Measurements from ENCODE around the gene CDHR3. TPM values are rescaled to one million over a fixed set of nuclear protein-coding genes. Genes with fewer than 3 reads are reported as not detected.
A peak's percentile ranks its signal among the peaks of the same experiment; 100 is the strongest.

CDHR3 gene
- total RNA-seq, 1 experiment from 2014 or later: 3.3 TPM

- no peak overlapping the region for H3K27ac ChIP-seq (ENCODE audit: insufficient read length, low read depth, low read length)
- no CpG with 5 or more reads among the region's 8 CpGs for WGBS (ENCODE audit: extremely low coverage, insufficient read length, low lambda C conversion rate)
- no peak overlapping the region for H2BK20ac ChIP-seq (ENCODE audit: low read depth, low read length, poor library complexity, severe bottlenecking)
These were observed 101.3 kb downstream of the CDHR3 start for GRCh38 chr7:106064316-106064715.

More at GRCh38 chr7:106064316-106064715, 101.3 kb downstream of the CDHR3 start:
- H3K23ac ChIP-seq (ENCODE audit: insufficient read length, low read depth, low read length): no peak overlapping the region
- no peak overlapping the region for H3T11ph ChIP-seq (ENCODE audit: low read length)
- TF ChIP-seq CTCF (conservative IDR thresholded peaks at IDR 0.05): no peak
- H3K9me3 Mint-ChIP-seq: peaks cover 6 to 7% of the 10 kb centered on the region in 2 experiments; a peak in 4 of 5 replicates
- H4K20me1 ChIP-seq (ENCODE audit: control insufficient read depth, insufficient read depth, insufficient read length): no peaks in the 10 kb centered on the region
- no peak overlapping the region for H2BK12ac ChIP-seq (ENCODE audit: insufficient read length, low read depth, low read length)
- H3K4me1 ChIP-seq (ENCODE audit: insufficient read depth, low read length): no peaks in the 10 kb centered on the region
- no peak overlapping the region for H2BK5ac ChIP-seq (ENCODE audit: insufficient read length, low read length)
- H3K18ac ChIP-seq (ENCODE audit: insufficient read length, low read depth, low read length): no peak overlapping the region
- H4K91ac ChIP-seq (ENCODE audit: insufficient read length, low read depth, low read length): no peak overlapping the region
- H2AK5ac ChIP-seq (ENCODE audit: insufficient read length, low read length): no peak overlapping the region
- H3K27me3 ChIP-seq (ENCODE audit: insufficient read depth, low read length): no peaks in the 10 kb centered on the region
- no peaks in the 10 kb centered on the region for H3K23me2 ChIP-seq (ENCODE audit: insufficient read length, low read depth, low read length, poor library complexity, severe bottlenecking)
- no peak overlapping the region for H4K5ac ChIP-seq (ENCODE audit: insufficient read length, low read depth, low read length)
- H3K79me1 ChIP-seq (ENCODE audit: insufficient read depth, low read depth, low read length, poor library complexity, severe bottlenecking): no peaks in the 10 kb centered on the region
- H3K4me3 Mint-ChIP-seq: no peak overlapping the region
- no peak overlapping the region for H4K8ac ChIP-seq (replicated peaks; ENCODE audit: insufficient read length, low read depth, low read length)
- H2BK120ac ChIP-seq (ENCODE audit: low read depth, low read length, poor library complexity, severe bottlenecking): no peak overlapping the region
- no peak overlapping the region for H2BK15ac ChIP-seq (ENCODE audit: low read depth, low read length)
- no peak overlapping the region for H3K56ac ChIP-seq (ENCODE audit: insufficient read length, low read depth, low read length)
- H3K79me2 ChIP-seq (ENCODE audit: insufficient read depth, low read length): no peaks in the 10 kb centered on the region
- no peaks in the 10 kb centered on the region for H3K9me3 ChIP-seq (ENCODE audit: control insufficient read depth, low read depth, low read length)
- no peak overlapping the region for H3K4me2 ChIP-seq (ENCODE audit: insufficient read depth, insufficient read length, low read length)
- peak overlapping the region in 1 of 3 experiments; percentile 17; a peak in 1 of 7 replicates for H3K27ac Mint-ChIP-seq
- peaks cover 15 to 22% of the 10 kb centered on the region in 2 experiments for H3K4me1 Mint-ChIP-seq
- H3K27me3 Mint-ChIP-seq (ENCODE audit: low read depth): no peaks in the 10 kb centered on the region
- no peak overlapping the region for H3K4ac ChIP-seq (ENCODE audit: low read depth, low read length)
- no peak for DNase-seq
- peaks cover 0 to 7% (median 0%) of the 10 kb centered on the region in 3 experiments; a peak in 4 of 7 replicates for H3K36me3 Mint-ChIP-seq (ENCODE audit: insufficient read depth in 1 of 3, low read depth in 3 of 3)
- no peak overlapping the region for H3K9ac ChIP-seq (ENCODE audit: extremely low read depth, insufficient read length, low read length)
- no peak overlapping the region for H3K14ac ChIP-seq (ENCODE audit: insufficient read depth, low read length)
- no peak overlapping the region for H2AFZ ChIP-seq (ENCODE audit: low read length)

Measured in H9 (cell line).